ENCODE results near the gene EPB41L5. TPM values are rescaled to one million over a fixed set of nuclear protein-coding genes. Genes with fewer than 3 reads are reported as not detected.
"Not testable (repeated sequence)": the region's sequence is repeated elsewhere in the genome, so short reads cannot be mapped to it uniquely, and the experiment has no call there.

EPB41L5 gene
- polyA plus RNA-seq, 4 donors = 25.2 to 109 (median 92.3) TPM

DNA sequence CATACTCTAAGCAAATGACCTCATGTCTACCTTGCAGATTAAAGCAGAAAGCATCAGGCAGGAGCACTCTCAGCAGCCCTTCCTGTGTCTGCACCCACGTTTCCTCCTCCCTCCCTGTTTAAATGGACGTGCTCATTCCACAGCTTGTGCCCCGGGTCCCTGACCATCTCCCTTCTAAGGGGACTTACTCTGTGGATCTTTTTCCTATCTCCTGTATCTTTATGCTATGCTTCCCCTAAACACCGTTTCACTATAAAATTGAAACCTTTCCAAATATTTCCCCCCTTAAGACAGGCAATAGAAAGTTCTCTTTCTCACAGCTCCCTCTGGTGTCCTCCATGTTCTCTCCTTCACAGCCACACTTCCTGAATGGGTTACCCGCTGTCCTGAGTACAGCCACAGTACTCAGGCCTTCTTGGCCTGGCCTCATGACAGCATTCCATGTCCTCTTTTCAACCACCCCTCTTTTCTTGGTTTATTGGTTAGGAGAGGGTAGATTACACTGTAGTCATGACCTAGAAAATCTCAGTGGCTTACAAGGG lies 169.2 kb downstream of the EPB41L5 start:
- DNase-seq (ENCODE audit: low read depth in 4 of 4, low spot score in 3 of 4) = no peak

DNA sequence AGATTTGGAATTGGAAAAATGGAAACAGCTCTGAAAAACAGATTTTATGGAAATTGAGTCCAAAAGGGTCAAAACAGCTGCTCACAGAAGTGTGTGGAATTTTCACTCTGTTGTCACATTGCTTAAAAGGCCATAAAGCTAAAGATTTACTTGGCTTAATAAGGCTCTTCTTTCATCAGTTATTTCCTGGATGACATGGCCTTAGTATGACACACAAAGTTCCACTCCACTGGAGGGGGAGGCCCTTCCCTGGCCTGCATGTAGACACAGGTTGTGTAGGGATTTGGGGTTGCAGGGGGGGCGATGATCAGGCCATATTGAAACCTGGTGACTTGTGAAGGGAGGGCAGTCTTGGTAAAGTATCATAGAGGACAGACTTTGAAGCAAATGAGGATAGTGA lies 176.3 kb downstream of the EPB41L5 start:
- no peak for DNase-seq (ENCODE audit: low read depth in 4 of 4, low spot score in 3 of 4)

DNA sequence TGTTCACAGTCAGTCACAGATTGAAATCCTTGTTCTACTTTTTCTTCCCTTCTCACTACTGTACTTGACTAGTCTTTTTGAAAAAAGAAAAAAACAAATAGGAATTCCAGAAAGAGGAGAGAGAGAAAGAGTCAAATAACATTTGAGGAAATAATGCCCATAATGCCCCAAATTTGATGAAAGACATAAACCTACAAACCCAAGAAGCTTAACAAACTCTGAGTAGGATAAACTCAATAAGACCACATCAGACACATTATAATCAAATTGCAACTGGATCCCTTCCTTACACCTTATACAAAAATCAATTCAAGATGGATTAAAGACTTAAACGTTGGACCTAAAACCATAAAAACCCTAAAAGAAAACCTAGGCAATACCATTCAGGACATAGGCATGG lies 179.4 kb downstream of the EPB41L5 start:
- no peak for DNase-seq (ENCODE audit: low read depth in 4 of 4, low spot score in 3 of 4)

DNA sequence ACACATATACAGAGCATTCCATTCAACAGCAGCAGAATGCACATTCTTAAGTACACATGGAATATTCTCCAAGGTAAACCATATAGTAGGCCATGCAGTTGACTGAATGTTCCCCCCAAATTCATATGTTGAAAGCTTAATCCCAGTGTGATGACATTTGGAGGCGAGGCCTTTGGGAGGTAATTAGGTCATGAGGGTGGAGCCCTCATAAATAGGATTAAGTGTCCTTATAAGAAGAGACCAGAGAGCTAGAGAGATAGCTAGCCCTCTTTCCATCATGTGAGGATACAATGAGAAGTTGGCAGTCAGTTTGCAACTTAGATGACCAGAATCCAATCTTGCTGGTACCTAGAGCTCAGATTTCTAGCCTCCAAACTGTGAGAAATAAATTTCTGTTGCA lies 182.7 kb downstream of the EPB41L5 start:
- no peak for DNase-seq (ENCODE audit: low read depth in 4 of 4, low spot score in 3 of 4)

DNA sequence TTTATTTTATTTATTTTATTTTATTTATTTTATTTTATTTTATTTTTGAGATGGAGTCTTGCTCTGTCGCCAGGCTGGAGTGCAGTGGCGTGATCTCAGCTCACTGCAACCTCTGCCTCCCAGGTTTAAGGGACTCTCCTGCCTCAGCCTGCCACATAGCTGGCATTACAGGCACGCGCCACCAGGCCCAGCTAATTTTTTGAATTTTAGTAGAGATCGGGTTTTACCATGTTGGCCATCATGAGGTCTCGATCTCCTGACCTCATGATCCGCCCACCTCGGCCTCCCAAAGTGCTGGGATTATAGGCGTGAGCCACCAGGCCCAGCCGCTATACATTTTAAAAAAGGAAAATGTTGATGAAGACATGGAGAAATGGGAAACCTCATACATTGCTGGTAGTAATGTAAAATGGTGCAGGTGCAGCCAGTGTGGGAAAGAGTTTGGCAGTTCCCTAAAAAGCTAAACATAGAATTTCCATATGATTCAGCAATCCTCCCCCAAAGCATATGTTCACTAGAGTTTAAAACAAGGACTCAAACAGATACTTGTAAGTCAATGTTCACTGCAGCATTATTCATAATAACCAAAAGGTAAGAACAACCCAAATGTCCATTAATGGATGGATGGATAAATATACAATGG lies 187.1 kb downstream of the EPB41L5 start:
- DNase-seq (ENCODE audit: low read depth in 4 of 4, low spot score in 3 of 4) = not testable (repeated sequence)

DNA sequence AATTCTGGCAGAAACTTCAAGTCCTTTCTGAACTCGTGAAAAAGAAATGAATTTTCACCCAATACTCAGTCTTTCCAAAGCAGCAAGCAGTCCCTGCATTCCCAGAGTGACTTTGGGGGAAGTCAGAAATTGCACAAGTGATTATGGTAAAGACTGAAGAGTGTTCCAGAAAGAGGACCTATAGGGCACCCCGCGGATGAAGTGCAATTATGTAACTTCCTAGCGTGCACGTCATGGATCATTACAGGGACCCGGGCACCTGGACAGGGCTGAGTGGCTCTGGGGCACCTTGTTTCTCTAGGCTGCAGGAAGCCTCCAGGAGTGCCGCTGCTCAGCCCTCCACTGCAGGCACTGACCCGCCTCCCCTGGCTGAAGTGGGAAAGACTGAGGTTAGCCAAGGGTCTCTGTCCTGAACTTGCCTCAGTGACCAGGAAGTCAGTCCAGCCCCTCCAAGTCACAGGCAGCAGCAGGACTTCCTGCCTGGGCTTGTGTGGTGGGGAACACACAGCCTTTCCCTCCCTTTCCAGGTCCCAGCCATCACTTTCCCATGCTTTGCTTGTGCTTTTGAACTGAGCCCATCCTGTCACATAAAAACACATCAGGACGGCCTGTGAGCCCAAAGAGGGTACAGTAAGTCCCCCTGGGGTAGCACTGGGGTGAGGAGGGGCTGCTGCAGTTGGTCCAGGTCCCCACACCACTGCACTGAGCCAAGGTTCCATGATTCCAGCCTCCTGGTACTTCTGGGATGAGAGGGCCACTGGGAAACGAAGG lies 190.6 kb downstream of the EPB41L5 start:
- no peak for DNase-seq (ENCODE audit: low read depth in 4 of 4, low spot score in 3 of 4)

DNA sequence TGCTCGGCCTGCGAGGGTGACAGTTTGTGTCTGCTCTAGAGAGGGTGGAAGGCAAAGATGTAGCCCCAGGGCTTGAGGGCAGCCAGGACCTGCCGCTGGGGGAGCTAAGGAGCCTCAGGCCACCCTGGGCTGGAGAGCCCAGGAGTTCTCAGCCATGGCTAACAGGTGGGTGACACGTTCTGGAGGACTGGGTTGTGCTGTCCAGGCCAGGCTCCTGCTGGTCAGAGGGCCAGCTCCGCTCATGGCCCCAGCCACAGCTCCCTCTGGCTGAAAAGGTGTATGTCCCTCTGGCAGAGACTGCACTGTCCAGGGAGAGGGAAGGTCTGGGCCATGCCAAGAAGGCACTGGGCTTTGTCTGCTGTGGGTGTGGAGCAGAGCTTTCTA lies 191.1 kb downstream of the EPB41L5 start:
- no peak for DNase-seq (ENCODE audit: low read depth in 4 of 4, low spot score in 3 of 4)

DNA sequence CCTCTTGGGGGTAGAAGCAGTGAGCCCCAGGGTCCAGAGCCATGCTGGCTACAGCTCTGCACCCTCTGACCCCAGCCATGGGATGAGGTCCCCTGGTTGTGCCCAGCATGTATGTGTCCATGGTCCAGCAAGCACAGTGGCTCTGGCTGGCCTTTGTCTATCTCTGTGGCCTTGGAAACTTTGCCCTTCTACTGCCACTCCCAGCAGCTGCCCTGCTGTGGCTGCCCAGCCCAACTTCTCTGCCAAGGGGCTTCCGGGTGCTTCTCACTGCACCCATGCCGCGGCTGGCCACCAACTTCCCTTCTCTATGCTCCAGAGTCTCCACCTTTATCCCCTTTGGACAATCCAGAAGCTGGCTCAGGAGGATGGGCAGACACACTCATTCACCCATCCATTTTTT lies 191.5 kb downstream of the EPB41L5 start:
- no peak for DNase-seq (ENCODE audit: low read depth in 4 of 4, low spot score in 3 of 4)

DNA sequence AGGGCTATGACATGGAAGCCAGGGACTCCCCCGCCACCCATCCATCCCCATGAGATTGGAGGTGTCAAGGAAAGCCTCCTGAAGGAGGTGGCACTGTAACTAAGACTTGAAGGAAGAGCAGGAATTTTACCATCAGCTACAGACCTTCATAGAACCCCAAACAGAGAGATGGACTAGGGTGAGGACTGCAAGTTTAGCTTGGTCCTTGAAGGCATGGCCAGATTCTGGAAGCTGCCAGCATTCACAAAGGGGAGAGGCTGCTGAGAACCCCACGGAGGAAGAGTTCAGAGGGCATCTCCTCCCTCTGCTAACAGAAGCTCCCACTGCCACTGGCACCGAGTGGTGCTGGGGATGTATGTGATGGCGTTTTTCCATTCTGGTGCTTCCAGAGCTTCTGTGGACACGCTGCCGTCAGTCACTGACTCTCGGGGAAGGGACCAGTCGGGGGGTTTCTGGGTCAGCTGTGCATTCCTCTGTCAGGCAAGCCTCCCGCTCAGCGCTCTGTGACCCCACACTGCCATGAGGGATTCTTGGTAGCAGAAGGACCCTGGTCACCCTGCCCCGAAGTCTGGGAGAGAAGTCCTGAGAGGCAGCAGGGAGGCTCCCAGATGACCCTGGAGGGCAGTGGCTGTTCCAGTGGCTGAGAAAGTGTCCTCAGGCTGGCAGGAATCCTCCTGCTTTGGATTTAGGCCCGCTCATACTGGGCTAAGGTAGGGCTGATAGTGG lies 192.2 kb downstream of the EPB41L5 start:
- DNase-seq (ENCODE audit: low read depth in 4 of 4, low spot score in 3 of 4) = no peak

DNA sequence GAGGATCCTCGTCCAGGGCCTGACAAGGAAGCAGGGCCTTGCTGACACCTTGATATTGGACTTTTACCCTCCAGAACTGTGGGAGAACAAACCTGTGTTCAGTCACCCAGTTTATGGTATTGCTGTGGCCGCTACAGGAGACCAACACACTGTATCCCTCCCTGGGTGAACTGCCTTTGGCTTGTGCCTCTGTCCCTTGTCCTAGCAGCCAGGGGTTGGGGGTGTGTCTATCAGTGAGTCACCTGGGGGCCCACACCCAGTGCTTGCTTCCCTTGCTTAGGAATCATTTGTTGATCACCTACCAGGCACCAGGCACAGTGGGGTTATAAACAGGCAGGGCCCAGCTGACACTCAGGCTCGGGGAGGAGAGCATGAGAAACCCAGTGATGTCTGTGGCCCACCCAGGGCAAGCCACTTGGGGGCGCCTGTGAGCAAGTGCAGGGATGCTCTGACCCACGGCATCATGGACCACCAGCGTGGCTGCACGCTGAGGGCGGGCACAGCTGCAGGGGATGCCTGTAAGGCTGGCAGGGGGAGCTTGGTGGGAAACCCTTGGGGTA lies 193.2 kb downstream of the EPB41L5 start:
- DNase-seq (ENCODE audit: low read depth in 4 of 4, low spot score in 3 of 4) = no peak

DNA sequence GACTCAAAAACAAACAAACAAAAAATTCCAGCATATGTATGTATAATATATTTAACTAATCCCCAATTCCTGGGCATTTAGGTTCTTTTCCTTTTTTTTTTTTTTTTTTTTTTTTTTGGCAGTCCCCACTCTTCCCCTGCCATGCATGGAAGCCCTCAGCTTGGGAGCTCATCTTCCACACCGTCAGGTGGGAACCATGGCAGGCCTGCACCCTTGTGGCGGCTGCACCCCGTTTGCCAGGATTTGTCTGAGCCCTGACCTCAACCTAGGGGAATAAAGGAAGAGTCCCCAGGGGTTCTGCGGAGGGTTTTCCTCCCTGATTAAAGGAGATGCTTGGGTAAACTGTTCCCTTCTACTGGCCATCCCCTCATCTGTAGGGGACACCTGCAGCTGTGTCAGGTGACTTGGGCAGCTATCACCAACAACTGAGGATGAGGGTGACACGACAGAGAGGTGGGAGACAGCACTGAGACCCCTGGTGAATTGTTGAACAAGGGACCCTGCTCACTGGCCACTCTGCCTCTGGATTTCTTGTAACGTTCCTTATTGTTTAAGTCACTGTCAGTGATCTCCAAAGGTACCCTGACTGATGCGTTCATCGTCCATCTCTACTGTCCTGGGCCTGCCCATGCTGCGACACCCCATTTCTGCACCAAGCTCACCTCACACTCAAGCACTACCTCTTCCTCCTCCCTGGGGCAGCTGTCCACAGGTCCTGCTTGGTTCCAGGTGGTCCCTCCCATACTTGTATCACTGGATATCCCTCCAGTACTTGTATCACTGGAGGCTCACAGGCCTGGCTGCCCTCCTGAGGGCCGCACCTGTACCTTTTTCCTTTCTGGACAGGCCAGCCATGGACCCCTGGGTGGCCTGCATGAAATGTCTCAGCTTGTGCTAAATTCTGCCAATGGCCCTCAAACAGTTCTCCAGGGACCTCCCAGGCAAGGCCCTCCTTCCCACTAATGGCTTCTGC lies 195.8 kb downstream of the EPB41L5 start:
- DNase-seq (ENCODE audit: low read depth in 4 of 4, low spot score in 3 of 4) = no peak

DNA sequence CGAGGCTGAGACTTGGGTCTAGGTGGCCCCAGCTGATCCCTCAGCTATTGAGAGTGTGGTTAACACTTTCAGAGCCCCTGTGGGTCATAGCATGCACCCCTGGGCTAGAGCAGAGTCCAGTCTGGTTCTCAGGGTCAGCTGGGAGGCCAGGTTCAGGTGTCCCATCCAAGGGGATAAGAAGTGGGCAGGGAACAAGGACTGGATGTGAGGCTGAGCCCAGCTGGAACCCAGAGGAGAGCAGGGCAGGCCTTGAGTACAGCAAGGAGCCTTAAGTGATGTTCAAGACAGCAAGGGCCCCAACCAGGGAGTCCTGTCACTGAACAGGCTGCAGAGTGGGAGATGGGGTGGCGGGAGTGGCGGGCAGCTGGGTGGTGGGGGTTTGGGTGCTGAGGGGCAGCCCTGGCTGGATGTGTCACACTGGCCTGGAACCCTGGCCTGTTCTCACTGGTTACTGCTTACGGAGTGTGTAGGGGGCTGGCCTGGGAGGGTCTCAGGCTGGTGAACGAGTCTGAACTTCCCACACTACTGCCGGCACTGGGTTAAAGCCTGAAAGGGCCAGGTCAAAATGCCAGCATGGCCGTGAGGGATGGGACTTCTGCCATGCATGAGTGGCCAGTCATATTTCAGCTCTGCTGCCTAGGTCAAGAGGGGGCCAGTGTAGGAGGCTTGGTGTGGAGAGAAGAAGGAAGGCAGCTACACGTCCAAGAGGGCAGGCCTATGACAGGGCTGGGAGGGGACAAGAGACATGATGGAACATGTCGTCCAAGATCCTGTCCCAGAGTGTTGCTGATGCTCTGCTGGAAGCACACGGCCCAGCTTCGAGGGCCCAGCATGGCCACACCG lies 196.8 kb downstream of the EPB41L5 start:
- no peak for DNase-seq (ENCODE audit: low read depth in 4 of 4, low spot score in 3 of 4)

DNA sequence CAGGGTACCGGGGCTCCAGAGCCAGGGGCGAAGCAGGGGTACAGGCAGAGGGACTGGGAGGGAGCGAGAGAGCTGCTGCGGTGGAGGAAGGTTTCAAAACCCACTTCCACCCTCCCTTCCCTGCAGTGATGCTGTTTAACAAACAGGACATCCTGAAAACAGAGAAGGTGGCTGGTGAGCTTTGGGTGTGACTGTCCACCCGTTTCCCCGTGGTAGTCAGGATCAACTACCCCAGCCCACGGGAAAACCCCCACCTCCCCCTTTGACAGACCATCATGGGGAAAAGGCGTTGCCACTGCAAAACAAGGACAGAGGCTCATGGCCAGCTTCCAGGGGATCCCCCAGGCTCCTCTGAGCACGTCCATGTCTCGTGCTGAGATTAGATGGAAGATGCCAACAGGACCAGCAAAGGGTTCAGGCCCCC lies 197.4 kb downstream of the EPB41L5 start:
- no peak for DNase-seq (ENCODE audit: low read depth in 4 of 4, low spot score in 3 of 4)

DNA sequence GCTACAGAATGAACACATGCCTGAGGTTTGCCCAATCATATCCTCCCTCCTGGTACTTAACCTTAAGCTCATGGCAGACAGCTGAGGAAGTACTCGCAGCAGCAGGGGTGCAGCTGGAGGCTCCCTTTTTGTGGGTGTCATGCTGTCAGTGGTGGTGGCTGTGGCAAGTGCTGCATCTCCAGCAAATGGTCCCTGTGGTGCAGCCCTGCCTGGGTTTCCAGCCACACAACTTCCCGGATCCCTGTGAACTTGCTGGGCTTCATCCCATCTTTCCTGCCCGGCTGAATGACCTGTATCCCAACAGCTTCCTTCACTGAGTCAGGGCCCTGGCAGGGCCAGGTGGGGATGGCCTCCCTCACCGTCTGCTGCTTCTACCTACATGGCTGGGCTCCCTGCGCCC lies 205.3 kb downstream of the EPB41L5 start:
- DNase-seq (ENCODE audit: low read depth in 4 of 4, low spot score in 3 of 4) = no peak

DNA sequence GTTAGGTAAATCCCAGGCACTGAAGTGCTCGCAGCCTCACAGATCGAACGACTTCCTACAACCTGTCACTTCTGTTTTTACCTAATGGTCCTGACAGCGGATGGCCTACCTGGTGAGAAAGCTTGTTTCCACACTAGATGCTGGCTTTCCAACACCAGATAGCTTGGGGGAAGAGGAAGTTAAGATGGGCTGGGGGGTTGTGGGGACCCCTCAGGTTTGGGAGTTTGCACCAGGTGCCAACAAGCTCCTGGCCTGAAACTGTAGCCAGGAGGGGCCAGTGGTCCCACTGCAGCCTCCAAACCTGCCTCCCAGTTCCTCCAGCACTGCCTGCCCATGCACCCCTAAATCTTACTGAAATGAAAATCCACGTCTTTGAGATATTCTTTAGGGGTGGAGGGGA lies 206.4 kb downstream of the EPB41L5 start:
- DNase-seq (ENCODE audit: low read depth in 4 of 4, low spot score in 3 of 4) = no peak

DNA sequence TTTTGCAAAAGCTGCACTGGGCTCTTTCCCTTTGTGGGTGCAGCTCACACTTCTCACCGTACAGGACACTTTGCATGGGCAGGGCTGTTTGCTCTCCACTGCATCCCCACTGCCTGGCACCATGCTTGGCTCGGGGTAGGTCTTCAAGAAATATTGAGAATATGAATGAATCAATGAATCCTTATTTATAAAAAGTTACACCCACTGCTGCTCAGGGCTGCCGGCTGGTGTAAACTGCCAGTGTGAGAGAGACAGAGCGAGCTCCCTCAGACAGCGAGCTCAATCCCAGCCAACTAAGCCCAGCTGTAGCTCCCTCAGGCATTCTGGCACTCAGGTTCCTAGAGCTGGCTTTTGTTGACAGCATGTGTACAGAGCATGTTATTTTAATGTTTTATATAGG lies 206.9 kb downstream of the EPB41L5 start:
- no peak for DNase-seq (ENCODE audit: low read depth in 4 of 4, low spot score in 3 of 4)

DNA sequence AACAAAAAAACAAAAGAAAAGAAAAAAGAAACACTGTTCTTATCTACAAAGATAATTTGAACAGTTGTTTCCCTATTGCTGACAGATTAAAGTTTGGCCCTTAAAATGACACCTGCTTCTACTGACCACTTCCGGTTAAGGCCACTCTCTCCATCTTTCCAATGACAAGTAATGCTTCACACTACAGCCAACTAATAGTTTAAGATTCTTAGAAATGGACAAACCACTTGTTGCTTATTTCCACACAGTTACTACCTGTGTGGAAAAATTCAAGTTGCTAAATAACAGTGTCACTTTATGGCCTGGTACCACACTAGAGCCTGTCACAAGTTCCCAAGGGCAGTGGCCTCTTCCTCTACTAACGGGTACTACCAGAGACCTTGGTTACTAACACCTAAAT lies 207.9 kb downstream of the EPB41L5 start:
- DNase-seq (ENCODE audit: low read depth in 4 of 4, low spot score in 3 of 4) = no peak

DNA sequence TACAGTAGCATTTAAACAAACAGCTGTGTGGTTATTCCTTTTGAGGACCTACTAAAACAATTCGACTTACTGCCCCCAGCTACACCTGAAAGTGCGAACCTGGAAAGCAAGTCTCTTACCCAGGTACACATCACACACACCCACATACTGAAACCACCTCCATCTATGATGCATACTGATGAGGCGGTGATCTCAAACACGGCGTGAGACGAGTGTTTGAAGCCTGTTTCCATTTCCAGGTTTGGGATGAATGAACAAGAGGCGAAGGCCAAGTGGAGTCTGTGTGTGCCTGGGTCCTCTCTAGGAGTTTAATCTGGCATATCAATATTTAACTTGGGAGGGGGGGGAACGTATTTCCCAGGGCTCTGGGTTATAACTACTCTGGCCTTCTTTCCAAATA lies 208.7 kb downstream of the EPB41L5 start:
- DNase-seq (ENCODE audit: low read depth in 4 of 4, low spot score in 3 of 4) = no peak
